C1 segment of cervical spinal cord (tissue), 14 donors: ENCODE results near the gene ZMIZ1.

Experiments
- DNase-seq, 14 donors: peaks; one replicate each; lab custom pipeline; 2025; lab: John Stamatoyannopoulos, UW

Gene ZMIZ1

DNA sequence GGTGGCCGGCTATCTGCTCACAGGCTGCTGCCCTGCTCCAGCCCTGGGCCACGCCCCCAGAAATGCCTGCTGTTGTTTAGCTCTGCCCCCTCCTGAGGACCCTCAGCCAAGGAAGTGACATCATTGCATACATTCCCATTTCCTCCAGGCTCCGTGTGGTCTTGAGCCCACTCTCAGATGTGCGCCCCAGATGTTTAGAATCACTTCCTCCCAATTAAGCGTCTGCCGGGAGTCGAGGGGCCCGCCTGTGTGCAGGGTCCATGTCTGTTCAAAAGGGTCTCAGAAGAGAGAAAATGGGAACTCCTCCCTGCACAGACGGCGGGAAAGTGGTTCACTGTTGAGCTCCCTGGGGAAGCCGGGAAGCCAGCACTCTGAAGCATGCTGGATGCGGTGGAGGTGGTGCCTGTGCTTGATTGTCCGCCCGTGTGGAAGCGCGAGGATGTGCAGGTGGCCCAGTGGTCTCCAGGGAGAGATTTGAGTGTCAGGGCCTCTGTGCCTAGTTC lies 161.6 kb downstream of the ZMIZ1 start:
- DNase-seq = no peak

- DNase-seq = no peak
These were observed 162.1 kb downstream of the ZMIZ1 start for GRCh38 chr10:79230850-79231249.

- no peak for DNase-seq
These were observed 163.1 kb downstream of the ZMIZ1 start for GRCh38 chr10:79231908-79232307.

- no peak for DNase-seq
These were observed 164.1 kb downstream of the ZMIZ1 start for GRCh38 chr10:79232864-79233263.

- DNase-seq = no peak
These were observed 165.9 kb downstream of the ZMIZ1 start for GRCh38 chr10:79234391-79235315.

GRCh38 chr10:79235765-79236432 lies 167.1 kb downstream of the ZMIZ1 start:
- no peak for DNase-seq

GRCh38 chr10:79236433-79236765 lies 167.6 kb downstream of the ZMIZ1 start:
- DNase-seq = no peak

GRCh38 chr10:79237454-79238157 lies 168.8 kb downstream of the ZMIZ1 start:
- no peak for DNase-seq

- no peak for DNase-seq
These were observed 169.4 kb downstream of the ZMIZ1 start for GRCh38 chr10:79238158-79238520.

DNA sequence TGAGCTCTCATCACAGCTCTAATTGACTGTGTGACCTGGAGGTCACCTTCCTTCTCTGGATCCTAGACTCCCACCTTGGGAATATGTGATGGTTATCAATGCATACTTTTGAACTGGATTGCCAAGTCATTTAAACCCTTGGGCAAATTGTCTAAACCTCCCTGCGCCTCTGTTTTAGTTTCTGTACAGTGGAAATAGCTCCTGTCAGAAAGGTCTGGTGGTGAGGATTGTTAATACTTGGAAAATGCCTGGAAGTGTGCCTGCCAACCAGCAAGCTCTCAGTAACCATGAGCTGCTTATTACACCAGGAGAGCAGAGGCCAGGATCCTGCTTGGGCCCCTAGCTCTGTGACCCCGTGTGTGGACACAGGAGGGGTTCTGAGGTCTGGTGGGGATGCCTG lies 169.8 kb downstream of the ZMIZ1 start:
- no peak for DNase-seq

GRCh38 chr10:79239275-79239779 lies 170.6 kb downstream of the ZMIZ1 start:
- DNase-seq = peak in 10 of 14 donors; percentile 45 to 89 (median 74)

GRCh38 chr10:79239924-79240581 lies 171.3 kb downstream of the ZMIZ1 start:
- peak in 1 of 14 donors; percentile 59 for DNase-seq

DNA sequence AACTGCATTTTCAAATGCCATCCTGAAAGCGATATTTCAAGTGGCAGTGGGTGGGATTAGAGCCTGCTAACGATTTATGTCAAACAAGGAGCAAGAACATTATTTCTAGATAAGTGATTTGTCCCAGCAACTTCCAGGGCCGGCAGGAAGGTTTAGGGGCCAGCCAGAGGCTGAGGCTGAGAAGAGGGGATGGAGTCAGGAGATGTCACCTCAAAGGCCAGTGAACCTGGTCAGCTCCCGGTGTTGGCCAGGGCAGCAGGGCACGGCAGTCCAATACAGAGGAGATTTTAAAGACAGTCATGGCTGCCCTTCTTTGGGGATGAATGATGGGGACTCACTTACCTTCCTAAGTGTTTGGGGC lies 172.8 kb downstream of the ZMIZ1 start:
- DNase-seq = no peak

- peak in 4 of 14 donors; percentile 46 to 70 (median 58) for DNase-seq
These were observed 173.3 kb downstream of the ZMIZ1 start for GRCh38 chr10:79241990-79242619.

- peak in 6 of 14 donors; percentile 11 to 71 (median 68) for DNase-seq
These were observed 173.9 kb downstream of the ZMIZ1 start for GRCh38 chr10:79242620-79243152.

DNA sequence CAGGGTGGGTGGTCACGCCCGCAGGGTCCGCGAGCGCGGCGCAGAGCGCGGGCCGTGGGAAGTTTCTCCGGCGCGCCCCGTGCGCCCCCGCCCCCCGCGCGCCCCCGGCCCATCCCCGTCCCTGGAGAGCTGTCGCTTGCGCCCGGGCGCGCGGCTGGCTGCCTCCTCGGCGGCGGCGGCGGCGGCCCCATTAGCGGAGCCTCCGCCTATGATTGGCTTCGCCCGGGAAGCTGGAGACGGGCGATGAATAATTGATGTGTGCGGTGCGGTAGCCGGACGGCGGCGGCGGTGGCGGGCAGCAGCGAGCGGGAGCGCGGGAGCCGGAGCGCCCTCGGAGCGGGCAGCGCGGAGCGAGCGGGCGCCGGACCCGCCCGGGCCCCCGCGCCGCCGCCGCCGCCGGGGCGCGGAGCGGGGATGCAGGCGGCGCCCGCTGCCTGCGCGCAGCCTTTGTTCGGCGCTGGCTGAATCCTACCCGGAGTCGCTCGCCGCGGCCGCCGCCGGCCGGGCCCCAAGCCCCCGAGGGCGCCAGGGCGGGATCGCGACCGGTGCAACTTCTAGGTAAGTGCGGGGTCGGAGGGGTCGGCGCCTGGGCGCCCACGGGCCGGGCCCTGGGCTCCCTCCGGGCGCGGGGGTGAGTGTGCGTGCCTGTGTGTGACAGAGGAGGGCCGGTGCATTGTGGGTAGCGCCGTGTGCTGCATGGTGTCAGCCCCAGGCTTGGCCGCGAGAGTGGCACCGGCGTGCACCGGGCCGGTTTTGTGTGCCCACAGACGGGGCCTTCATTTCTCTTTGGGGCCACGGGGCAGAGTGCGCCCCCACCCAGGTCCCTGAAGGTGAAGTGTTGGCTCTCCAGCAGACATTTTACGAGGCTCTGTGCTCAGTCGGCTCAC lies 174.7 kb downstream of the ZMIZ1 start:
- peak in 10 of 14 donors; percentile 44 to 81 (median 58) for DNase-seq

- DNase-seq = no peak
These were observed 175.3 kb downstream of the ZMIZ1 start for GRCh38 chr10:79244068-79244442.

DNA sequence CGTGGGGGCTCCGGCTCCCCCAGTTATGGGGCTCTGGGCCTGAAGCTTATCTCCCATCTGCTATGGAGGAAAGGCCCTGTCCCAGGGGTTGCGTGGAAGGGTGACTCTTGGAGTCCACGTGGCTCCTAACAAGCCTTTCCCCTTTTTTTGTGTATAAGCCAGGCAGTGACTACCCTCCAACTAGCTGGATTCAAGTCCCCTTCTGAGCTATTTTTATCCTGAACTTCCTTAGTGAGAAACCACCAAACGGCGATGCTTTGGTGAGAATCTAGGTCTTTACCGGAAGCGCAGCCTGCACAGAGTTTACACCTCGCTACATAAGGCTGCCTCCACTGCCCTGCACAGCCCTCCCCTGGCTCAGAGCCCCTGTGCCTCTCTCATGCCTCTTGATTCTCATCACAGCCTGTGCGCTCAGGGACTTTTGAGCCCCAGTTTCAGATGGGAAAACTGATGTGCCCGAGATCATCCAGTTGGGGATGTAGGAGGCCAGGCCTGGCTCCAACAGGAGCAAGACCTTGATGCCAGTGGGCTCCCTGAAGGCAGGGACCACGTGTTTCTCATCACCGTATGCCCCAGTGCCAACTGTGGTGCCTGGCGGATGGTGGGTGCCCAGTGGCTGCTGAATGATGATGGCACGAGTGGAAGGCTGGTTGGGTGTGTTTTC lies 176.2 kb downstream of the ZMIZ1 start:
- peak in 1 of 14 donors; percentile 45 for DNase-seq

DNA sequence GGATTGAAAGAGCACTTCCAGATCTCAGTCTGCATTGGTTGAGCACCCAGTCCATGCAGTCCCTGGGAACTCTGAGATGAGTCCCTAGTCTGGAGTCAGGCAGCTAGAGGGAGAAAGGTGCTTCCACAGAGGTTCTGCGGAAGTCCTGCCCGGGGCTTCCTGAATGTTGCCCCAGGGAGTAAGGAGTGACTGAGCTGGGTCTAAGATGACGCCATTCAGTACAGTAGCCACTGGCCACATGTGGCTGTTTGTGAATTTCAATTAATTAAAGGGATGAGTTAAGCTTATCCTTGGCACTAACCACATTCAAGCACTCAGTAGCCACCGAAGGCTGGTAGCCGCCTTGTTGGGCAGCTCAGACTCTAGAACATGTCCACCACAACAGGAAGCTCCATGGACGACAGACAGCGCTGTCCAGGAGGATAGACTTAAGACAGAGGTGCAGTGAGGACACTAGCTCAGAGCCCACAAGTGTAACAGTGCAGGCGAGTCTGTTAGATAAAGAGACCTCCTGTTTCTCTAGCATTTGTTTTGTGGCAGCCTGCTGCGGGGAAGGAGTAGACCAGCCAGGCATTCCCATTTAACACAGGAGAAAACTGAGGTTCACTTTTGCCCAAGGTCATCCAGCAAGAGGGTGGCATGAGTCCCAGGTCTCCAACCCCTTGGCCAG lies 176.9 kb downstream of the ZMIZ1 start:
- DNase-seq = no peak
